Naive B cell (primary cell): ENCODE results near the gene CD74. TPM values are rescaled to one million over a fixed set of nuclear protein-coding genes. Genes with fewer than 3 reads are reported as not detected.
A peak's percentile ranks its signal among the peaks of the same experiment; 100 is the strongest.

Experiments used
- ATAC-seq, 2 donors: fragments of 150-1000 bp; cut with Tn5 transposase; 2 replicates each; pipeline ENCODE4 v1.10.0; 2021; ENCODE audit warnings: low read depth in 2 of 2, mild to moderate bottlenecking in 2 of 2, moderate library complexity in 2 of 2
- DNase-seq: peaks from one replicate; pipeline ENCODE4 v3.0.0; 2022
- H3K27ac Mint-ChIP-seq, 6 donors: one replicate each; pipeline ENCODE4 v1.8.0; 2020 to 2022; ENCODE audit warnings: mild to moderate bottlenecking in 6 of 6, mixed read lengths in 6 of 6, moderate library complexity in 5 of 6, inconsistent platforms in 2 of 6
- H3K27me3 Mint-ChIP-seq, 3 donors: one replicate each; pipeline ENCODE4 v1.8.0; 2021 to 2022; ENCODE audit warnings: mixed read lengths in 3 of 3, mild to moderate bottlenecking in 1 of 3
- H3K36me3 Mint-ChIP-seq, 2 donors: one replicate each; pipeline ENCODE4 v1.8.0; 2020 to 2022; ENCODE audit warnings: mixed read lengths in 2 of 2, inconsistent platforms in 1 of 2, mild to moderate bottlenecking in 1 of 2
- H3K4me1 Mint-ChIP-seq, 3 donors: one replicate each; pipeline ENCODE4 v1.8.0; 2020 to 2022; ENCODE audit warnings: mixed read lengths in 3 of 3, inconsistent platforms in 1 of 3, mild to moderate bottlenecking in 1 of 3, moderate library complexity in 1 of 3
- H3K4me3 Mint-ChIP-seq, 8 donors: one replicate each; pipeline ENCODE4 v1.8.0; 2020 to 2022; ENCODE audit warnings: mild to moderate bottlenecking in 8 of 8, mixed read lengths in 8 of 8, moderate library complexity in 8 of 8, inconsistent platforms in 2 of 8
- H3K9me3 Mint-ChIP-seq, 7 donors: one replicate each; pipeline ENCODE4 v1.8.0; 2020 to 2022; ENCODE audit warnings: mixed read lengths in 7 of 7, mild to moderate bottlenecking in 5 of 7, inconsistent platforms in 2 of 7, moderate library complexity in 1 of 7
- polyA plus RNA-seq, 6 donors: library from polyadenylated mRNA; unstranded; fragments of 300-500 nt; fragmentation: Illumina TruSeq; gene quantifications; one replicate each; pipeline ENCODE4 v1.2.3, GENCODE V29; 2021; ENCODE audit warnings: low read depth in 6 of 6

The CD74 gene
- polyA plus RNA-seq, 6 donors from 2014 or later, result 22,737 to 35,313 (median 25,671) TPM

- peak overlapping the region; percentile 69 to 100 (median 91) for H3K27ac Mint-ChIP-seq
- H3K27me3 Mint-ChIP-seq, result peaks cover 0 to 16% (median 0%) of the 10 kb centered on the region in 3 donors
- H3K9me3 Mint-ChIP-seq, result peaks cover 0 to 13% (median 0%) of the 10 kb centered on the region in 7 donors
- DNase-seq (no peak), ATAC-seq (no peak)
- peaks cover 73 to 91% (median 85%) of the 10 kb centered on the region in 3 donors for H3K4me1 Mint-ChIP-seq
- H3K36me3 Mint-ChIP-seq, result peaks cover 29 to 35% of the 10 kb centered on the region in 2 donors
- H3K4me3 Mint-ChIP-seq, result peak overlapping the region in 7 of 8 donors; percentile 49 to 96 (median 57)
Measured at GRCh38 chr5:150404121-150404520, 8.6 kb downstream of the CD74 start.

GRCh38 chr5:150402901-150403342, 9.8 kb downstream of the CD74 start:
- Mint-ChIP-seq H3K9me3 (peaks cover 0 to 17% (median 0%) of the 10 kb centered on the region in 7 donors), H3K27ac (peak overlapping the region; percentile 45 to 100 (median 93)), H3K27me3 (peaks cover 0 to 10% (median 0%) of the 10 kb centered on the region in 3 donors), H3K4me3 (peak overlapping the region in 7 of 8 donors; percentile 29 to 96 (median 65)), H3K4me1 (peaks cover 75 to 86% (median 85%) of the 10 kb centered on the region in 3 donors), H3K36me3 (peaks cover 23 to 35% of the 10 kb centered on the region in 2 donors)
- DNase-seq (peak; percentile 46), ATAC-seq (no peak)

GRCh38 chr5:150402229-150402773, 10.4 kb downstream of the CD74 start:
- H3K27ac Mint-ChIP-seq, result peak overlapping the region; percentile 24 to 100 (median 98)
- peaks cover 0 to 17% (median 0%) of the 10 kb centered on the region in 7 donors for H3K9me3 Mint-ChIP-seq
- ATAC-seq (no peak), DNase-seq (peak; percentile 58)
- peaks cover 0 to 10% (median 0%) of the 10 kb centered on the region in 3 donors for H3K27me3 Mint-ChIP-seq
- H3K4me1 Mint-ChIP-seq, result peaks cover 75 to 83% (median 80%) of the 10 kb centered on the region in 3 donors
- peaks cover 17 to 35% of the 10 kb centered on the region in 2 donors for H3K36me3 Mint-ChIP-seq
- H3K4me3 Mint-ChIP-seq, result peak overlapping the region; percentile 29 to 96 (median 55)

GRCh38 chr5:150401376-150402228, 11.1 kb downstream of the CD74 start:
- H3K27me3 Mint-ChIP-seq, result peaks cover 0 to 10% (median 0%) of the 10 kb centered on the region in 3 donors
- peak overlapping the region; percentile 58 to 100 (median 98) for H3K27ac Mint-ChIP-seq
- ATAC-seq (peak; percentile 1), DNase-seq (peak; percentile 72)
- peaks cover 17 to 30% of the 10 kb centered on the region in 2 donors for H3K36me3 Mint-ChIP-seq
- H3K9me3 Mint-ChIP-seq, result peaks cover 0 to 17% (median 0%) of the 10 kb centered on the region in 7 donors
- H3K4me3 Mint-ChIP-seq, result peak overlapping the region; percentile 29 to 96 (median 66)
- peaks cover 69 to 78% (median 73%) of the 10 kb centered on the region in 3 donors for H3K4me1 Mint-ChIP-seq

GRCh38 chr5:150401076-150401375, 11.7 kb downstream of the CD74 start:
- peaks cover 23 to 30% of the 10 kb centered on the region in 2 donors for H3K36me3 Mint-ChIP-seq
- DNase-seq (no peak), ATAC-seq (peak; percentile 3 to 4)
- peak overlapping the region; percentile 67 to 100 (median 98) for H3K27ac Mint-ChIP-seq
- peaks cover 0 to 13% (median 0%) of the 10 kb centered on the region in 3 donors for H3K27me3 Mint-ChIP-seq
- H3K9me3 Mint-ChIP-seq, result peaks cover 0 to 17% (median 0%) of the 10 kb centered on the region in 7 donors
- peaks cover 69 to 80% (median 72%) of the 10 kb centered on the region in 3 donors for H3K4me1 Mint-ChIP-seq
- peak overlapping the region in 7 of 8 donors; percentile 29 to 96 (median 63) for H3K4me3 Mint-ChIP-seq

- Mint-ChIP-seq H3K4me1 (peaks cover 66 to 79% (median 71%) of the 10 kb centered on the region in 3 donors), H3K27ac (peak overlapping the region; percentile 94 to 100 (median 98)), H3K9me3 (peaks cover 0 to 17% (median 0%) of the 10 kb centered on the region in 7 donors), H3K4me3 (peak overlapping the region; percentile 53 to 96 (median 74)), H3K36me3 (peaks cover 27 to 29% of the 10 kb centered on the region in 2 donors), H3K27me3 (peaks cover 0 to 13% (median 0%) of the 10 kb centered on the region in 3 donors)
- ATAC-seq (peak; percentile 3 to 4), DNase-seq (peak; percentile 73)
Measured at GRCh38 chr5:150400316-150401075, 12.2 kb downstream of the CD74 start.

GRCh38 chr5:150399524-150400211, 13.0 kb downstream of the CD74 start:
- peak overlapping the region; percentile 94 to 100 (median 98) for H3K27ac Mint-ChIP-seq
- peak; percentile 6 to 9 for ATAC-seq
- H3K9me3 Mint-ChIP-seq, result peaks cover 0 to 17% (median 0%) of the 10 kb centered on the region in 7 donors
- H3K4me3 Mint-ChIP-seq, result peak overlapping the region; percentile 53 to 96 (median 72)
- peak; percentile 78 for DNase-seq
- H3K27me3 Mint-ChIP-seq, result peaks cover 0 to 13% (median 0%) of the 10 kb centered on the region in 3 donors
- peaks cover 59 to 78% (median 65%) of the 10 kb centered on the region in 3 donors for H3K4me1 Mint-ChIP-seq
- peaks cover 27 to 29% of the 10 kb centered on the region in 2 donors for H3K36me3 Mint-ChIP-seq

- peak; percentile 85 for DNase-seq
- peaks cover 27 to 29% of the 10 kb centered on the region in 2 donors for H3K36me3 Mint-ChIP-seq
- peaks cover 0 to 17% (median 0%) of the 10 kb centered on the region in 7 donors for H3K9me3 Mint-ChIP-seq
- peak overlapping the region; percentile 43 to 96 (median 62) for H3K4me3 Mint-ChIP-seq
- peaks cover 0 to 13% (median 0%) of the 10 kb centered on the region in 3 donors for H3K27me3 Mint-ChIP-seq
- H3K27ac Mint-ChIP-seq, result peak overlapping the region; percentile 94 to 100 (median 98)
- peaks cover 53 to 73% (median 58%) of the 10 kb centered on the region in 3 donors for H3K4me1 Mint-ChIP-seq
- ATAC-seq, result peak; percentile 36 to 48
Measured at GRCh38 chr5:150398722-150399523, 13.8 kb downstream of the CD74 start.

GRCh38 chr5:150397782-150398721, 14.7 kb downstream of the CD74 start:
- peak in 1 of 2 donors; percentile 0 for ATAC-seq

GRCh38 chr5:150397146-150397781, 15.4 kb downstream of the CD74 start:
- Mint-ChIP-seq H3K27ac (peak overlapping the region; percentile 82 to 100 (median 98)), H3K27me3 (peaks cover 0 to 13% (median 0%) of the 10 kb centered on the region in 3 donors), H3K4me1 (peaks cover 43 to 64% (median 48%) of the 10 kb centered on the region in 3 donors), H3K36me3 (peaks cover 19 to 21% of the 10 kb centered on the region in 2 donors), H3K9me3 (peaks cover 0 to 13% (median 0%) of the 10 kb centered on the region in 7 donors), H3K4me3 (peak overlapping the region in 6 of 8 donors; percentile 20 to 96 (median 75))
- DNase-seq (peak; percentile 65), ATAC-seq (no peak)

More at GRCh38 chr5:150397782-150398721, 14.7 kb downstream of the CD74 start:
- peaks cover 0 to 17% (median 0%) of the 10 kb centered on the region in 7 donors for H3K9me3 Mint-ChIP-seq
- H3K27ac Mint-ChIP-seq, result peak overlapping the region; percentile 94 to 100 (median 98)
- peak overlapping the region in 7 of 8 donors; percentile 53 to 96 (median 80) for H3K4me3 Mint-ChIP-seq
- H3K4me1 Mint-ChIP-seq, result peaks cover 50 to 72% (median 53%) of the 10 kb centered on the region in 3 donors
- H3K36me3 Mint-ChIP-seq, result peaks cover 25 to 29% of the 10 kb centered on the region in 2 donors
- DNase-seq, result peak; percentile 64
- H3K27me3 Mint-ChIP-seq, result peaks cover 0 to 13% (median 0%) of the 10 kb centered on the region in 3 donors
